Thyroid gland (tissue), 4 donors: ENCODE measurements around the gene RHOC. TPM values are rescaled to one million over a fixed set of nuclear protein-coding genes. Genes with fewer than 3 reads are reported as not detected.
"Not testable (repeated sequence)": the region's sequence is repeated elsewhere in the genome, so short reads cannot be mapped to it uniquely, and the experiment has no call there.

Experiments used
- DNase-seq, 2 donors: peaks; one replicate each; pipeline ENCODE4 v3.0.0-alpha.2; 2019
- H3K27ac ChIP-seq, 3 donors: fragments of 200-600 bp; sonication (generic); 1 replicate in 2 of 3; 2 replicates in 1 of 3; pipeline ENCODE4 v1.5.1; 2016 to 2019; ENCODE audit warnings: mild to moderate bottlenecking in 1 of 3, moderate library complexity in 1 of 3
- H3K27me3 ChIP-seq: fragments of 200-600 bp; sonication (generic); one replicate; pipeline ENCODE4 v1.5.1; 2019
- H3K36me3 ChIP-seq, 2 donors: fragments of 200-600 bp; sonication (generic); one replicate each; pipeline ENCODE4 v1.5.1; 2016 to 2019
- H3K4me1 ChIP-seq, 2 donors: fragments of 200-600 bp; sonication (generic); one replicate each; pipeline ENCODE4 v1.5.1; 2017 to 2019
- H3K4me3 ChIP-seq, 3 donors: fragments of 200-600 bp; sonication (generic); replicated peaks in 1 of 3; 1 replicate in 2 of 3; 2 replicates in 1 of 3; pipeline ENCODE4 v1.5.1; 2016; ENCODE audit warnings: mild to moderate bottlenecking in 1 of 3
- H3K9me3 ChIP-seq: fragments of 200-600 bp; sonication (generic); one replicate; pipeline ENCODE4 v1.5.1; 2017
- CTCF ChIP-seq, 6 experiments: fragments of 200-600 bp in 3 of 6; fragments of 450-650 bp in 3 of 6; sonication (generic) in 3 of 6; IDR thresholded peaks; one replicate each; pipeline ENCODE4 v1.5.1; 2016 to 2019; ENCODE audit warnings: antibody characterized with exemption in 6 of 6, mild to moderate bottlenecking in 2 of 6, inconsistent platforms in 1 of 6, moderate library complexity in 1 of 6
- POLR2A ChIP-seq, 2 donors: fragments of 450-650 bp; IDR thresholded peaks; one replicate each; pipeline ENCODE4 v1.6.1; 2017; ENCODE audit warnings: antibody characterized with exemption in 2 of 2, mild to moderate bottlenecking in 2 of 2, moderate library complexity in 1 of 2
- whole genome bisulfite sequencing, 2 donors: methylation state at CpG; one replicate each; pipeline ENCODE4 v1.1.5; 2017; 5-methylcytosine and 5-hydroxymethylcytosine counted together
- intact Hi-C: fragments of 100-400 bp; cut with DNase I; formaldehyde crosslinking; loops from one replicate; pipeline ENCODE4 v1.15.1; 2023
- total RNA-seq, 4 donors: library from RNA; depleted of rRNA; stranded (reverse); fragments of >200 nt; gene quantifications; one replicate each; pipeline ENCODE4 v1.2.3, GENCODE V29; 2016

Gene RHOC
- total RNA-seq, 4 donors from 2014 or later = 125 to 188 (median 175) TPM

- peak; percentile 89 to 90 for DNase-seq
- peak in 1 of 2 donors; percentile 9 for TF ChIP-seq POLR2A (IDR thresholded peaks at IDR 0.05)
- not testable (repeated sequence) for H3K4me3 ChIP-seq
These were observed 21.5 kb upstream of the RHOC start for GRCh38 chr1:112728306-112728971.

GRCh38 chr1:112727716-112728115, 20.8 kb upstream of the RHOC start:
- DNase-seq = no peak
- Histone ChIP-seq H3K27ac (no peak overlapping the region), H3K4me3 (no peak overlapping the region), H3K27me3 (no peaks in the 10 kb centered on the region), H3K9me3 (no peaks in the 10 kb centered on the region), H3K36me3 (no peaks in the 10 kb centered on the region), H3K4me1 (peaks cover 14 to 22% of the 10 kb centered on the region in 2 donors)
- no peak for TF ChIP-seq POLR2A (IDR thresholded peaks at IDR 0.05)
- TF ChIP-seq CTCF (IDR thresholded peaks at IDR 0.05) = no peak
- WGBS, 2 donors = 92 to 94% methylated on average over 2 of the region's 2 CpGs
- intact Hi-C loops = no loop called here

More at GRCh38 chr1:112728306-112728971, 21.5 kb upstream of the RHOC start:
- H3K27me3 ChIP-seq, H3K36me3 ChIP-seq, H3K9me3 ChIP-seq, intact Hi-C loops: not testable (repeated sequence)
- H3K4me1 ChIP-seq = peaks cover 11 to 18% of the 10 kb centered on the region in 2 donors
- 51 to 53% methylated on average over 25 to 29 of the region's 33 CpGs for WGBS, 2 donors
- peak overlapping the region in 2 of 3 donors; percentile 33 to 41 for H3K27ac ChIP-seq

GRCh38 chr1:112724240-112724639, 17.3 kb upstream of the RHOC start:
- DNase-seq, H3K27me3 ChIP-seq, intact Hi-C loops, H3K9me3 ChIP-seq, H3K27ac ChIP-seq, H3K36me3 ChIP-seq, H3K4me3 ChIP-seq: not testable (repeated sequence)
- WGBS, 2 donors = 93 to 100% methylated on average over 4 of the region's 4 CpGs
- H3K4me1 ChIP-seq = peaks cover 12 to 21% of the 10 kb centered on the region in 2 donors

- no peak for TF ChIP-seq POLR2A (IDR thresholded peaks at IDR 0.05)
- no peak for TF ChIP-seq CTCF (IDR thresholded peaks at IDR 0.05)
- H3K9me3 ChIP-seq = no peaks in the 10 kb centered on the region
- peaks cover 10 to 21% of the 10 kb centered on the region in 2 donors for H3K4me1 ChIP-seq
- no peak for DNase-seq
- WGBS, 2 donors = 82 to 90% methylated on average over 8 of the region's 8 CpGs
- intact Hi-C loops = no loop called here
- no peak overlapping the region for H3K27ac ChIP-seq
- no peak overlapping the region for H3K4me3 ChIP-seq
- H3K27me3 ChIP-seq = no peaks in the 10 kb centered on the region
- H3K36me3 ChIP-seq = no peaks in the 10 kb centered on the region
These were observed 16.5 kb upstream of the RHOC start for GRCh38 chr1:112723511-112723839.

GRCh38 chr1:112722601-112723510, 15.9 kb upstream of the RHOC start:
- DNase-seq = no peak
- Histone ChIP-seq H3K36me3 (no peaks in the 10 kb centered on the region), H3K9me3 (no peaks in the 10 kb centered on the region), H3K4me1 (peaks cover 10 to 21% of the 10 kb centered on the region in 2 donors), H3K27me3 (no peaks in the 10 kb centered on the region), H3K4me3 (no peak overlapping the region), H3K27ac (no peak overlapping the region)
- intact Hi-C loops = no loop called here
- 38 to 39% methylated on average over 21 to 29 of the region's 35 CpGs for WGBS, 2 donors
- TF ChIP-seq POLR2A (IDR thresholded peaks at IDR 0.05) (no peak), CTCF (IDR thresholded peaks at IDR 0.05) (no peak)
